ENCODE data around the gene SEC14L3. TPM values are rescaled to one million over a fixed set of nuclear protein-coding genes. Genes with fewer than 3 reads are reported as not detected.

SEC14L3 gene
- polyA plus RNA-seq, 1 of the 3 experiments (the other 2 are of a cell fraction), result not detected

GRCh38 chr22:30492144-30492543, 20.3 kb upstream of the SEC14L3 start:
- H2AFZ ChIP-seq (ENCODE audit: low read depth), result no peak overlapping the region
- no peaks in the 10 kb centered on the region for H3K79me2 ChIP-seq (ENCODE audit: insufficient read depth)
- no peaks in the 10 kb centered on the region for H3K9me2 ChIP-seq
- no peaks in the 10 kb centered on the region for H3K9me3 ChIP-seq
- H3K27ac ChIP-seq (ENCODE audit: low read depth in 2 of 2, low read length in 1 of 2), result no peak overlapping the region
- no peak overlapping the region for H3K4me2 ChIP-seq
- WGBS (ENCODE audit: low lambda C conversion rate), result 59% methylated on average over 7 of the region's 12 CpGs
- H4K20me1 ChIP-seq (ENCODE audit: insufficient read depth), result no peaks in the 10 kb centered on the region
- ChIA-PET CTCF (no interaction called here), POLR2A (no interaction called here)
- H3K4me1 ChIP-seq (ENCODE audit: control insufficient read depth in 1 of 2, insufficient read depth in 2 of 2, low read depth in 1 of 2, low read length in 1 of 2), result no peaks in the 10 kb centered on the region; a peak in 1 of 4 replicates
- H3K27me3 ChIP-seq (ENCODE audit: insufficient read depth), result peaks cover 8% of the 10 kb centered on the region; the same call in 1 of the 2 replicates
- no peak overlapping the region for H3K4me3 ChIP-seq (ENCODE audit: low read depth in 2 of 2, low read length in 1 of 2)
- no peaks in the 10 kb centered on the region for H3K36me3 ChIP-seq (replicated peaks in 1 of 2; ENCODE audit: control insufficient read depth in 1 of 2, insufficient read depth in 2 of 2, low read length in 1 of 2)
- TF ChIP-seq RCOR1 (IDR thresholded peaks at IDR 0.05; ENCODE audit: low read length), result no peak
- TF ChIP-seq EZH2phosphoT487 (IDR thresholded peaks at IDR 0.05; ENCODE audit: borderline replicate concordance, low read depth), result no peak
- no peak for TF ChIP-seq ELF1 (IDR thresholded peaks at IDR 0.05)
- no peak for TF ChIP-seq USF2 (IDR thresholded peaks at IDR 0.05; ENCODE audit: borderline replicate concordance, low read depth, low read length)
- no peak for DNase-seq
- no peak overlapping the region for H3K9ac ChIP-seq
- H3F3A ChIP-seq (replicated peaks; ENCODE audit: insufficient read depth), result no peaks in the 10 kb centered on the region

- TF ChIP-seq IRF3 (IDR thresholded peaks at IDR 0.05; ENCODE audit: low read depth, low read length), result no peak
- TF ChIP-seq CTCF (IDR thresholded peaks at IDR 0.05), result no peak
- TF ChIP-seq USF2 (IDR thresholded peaks at IDR 0.05; ENCODE audit: borderline replicate concordance, low read depth, low read length), result no peak
- TF ChIP-seq SIN3A (IDR thresholded peaks at IDR 0.05; ENCODE audit: borderline replicate concordance, low read depth, low read length), result no peak
- no peak for TF ChIP-seq ZBTB33 (IDR thresholded peaks at IDR 0.05; ENCODE audit: borderline replicate concordance, low read depth)
- TF ChIP-seq FOXM1 (IDR thresholded peaks at IDR 0.05; ENCODE audit: low read depth), result no peak
- TF ChIP-seq TEAD4 (IDR thresholded peaks at IDR 0.05; ENCODE audit: borderline replicate concordance, insufficient read depth), result no peak
- no peak for TF ChIP-seq NRF1 (IDR thresholded peaks at IDR 0.05; ENCODE audit: low read depth, low read length)
- no peak for TF ChIP-seq EP300 (IDR thresholded peaks at IDR 0.05; ENCODE audit: borderline replicate concordance in 1 of 2, low read depth in 1 of 2, low read length in 1 of 2)
- TF ChIP-seq JUND (IDR thresholded peaks at IDR 0.05), result no peak
- no peak for TF ChIP-seq EZH2phosphoT487 (IDR thresholded peaks at IDR 0.05; ENCODE audit: borderline replicate concordance, low read depth)
- no peak overlapping the region for H3K4me2 ChIP-seq
These were observed 19.6 kb upstream of the SEC14L3 start for GRCh38 chr22:30491381-30491780.

More at GRCh38 chr22:30491381-30491780, 19.6 kb upstream of the SEC14L3 start:
- no peaks in the 10 kb centered on the region for H4K20me1 ChIP-seq (ENCODE audit: insufficient read depth)
- H3K79me2 ChIP-seq (ENCODE audit: insufficient read depth), result no peaks in the 10 kb centered on the region
- no peaks in the 10 kb centered on the region; a peak in 1 of 4 replicates for H3K4me1 ChIP-seq (ENCODE audit: control insufficient read depth in 1 of 2, insufficient read depth in 2 of 2, low read depth in 1 of 2, low read length in 1 of 2)
- no peak overlapping the region for H3K9ac ChIP-seq
- ChIA-PET CTCF (interaction anchor here (0.9 kb wide), 1 partner anchor 25 kb away, joined by 3 read pairs; no protein-coding TSS in a partner anchor), POLR2A (no interaction called here)
- H3F3A ChIP-seq (replicated peaks; ENCODE audit: insufficient read depth), result no peaks in the 10 kb centered on the region
- peaks cover under 1% of the 10 kb centered on the region; the same call in 1 of the 2 replicates for H3K27me3 ChIP-seq (ENCODE audit: insufficient read depth)
- no peaks in the 10 kb centered on the region for H3K9me2 ChIP-seq
- H2AFZ ChIP-seq (ENCODE audit: low read depth), result no peak overlapping the region
- H3K4me3 ChIP-seq (ENCODE audit: low read depth in 2 of 2, low read length in 1 of 2), result no peak overlapping the region
- no peaks in the 10 kb centered on the region for H3K9me3 ChIP-seq
- no peaks in the 10 kb centered on the region for H3K36me3 ChIP-seq (replicated peaks in 1 of 2; ENCODE audit: control insufficient read depth in 1 of 2, insufficient read depth in 2 of 2, low read length in 1 of 2)
- DNase-seq, result no peak
- H3K27ac ChIP-seq (ENCODE audit: low read depth in 2 of 2, low read length in 1 of 2), result no peak overlapping the region
- 57% methylated on average over 3 of the region's 7 CpGs for WGBS (ENCODE audit: low lambda C conversion rate)

Data from SK-N-SH (cell line).